HG02642 (cell line): Measurements from ENCODE around the gene DDX47.

Experiments
- ATAC-seq: cut with Tn5 transposase; IDR thresholded peaks from one replicate; pipeline ENCODE4 v1.9.1; 2021; ENCODE audit warnings: mild to moderate bottlenecking; ENCODE audit not compliant: unreplicated experiment, poor library complexity

DDX47 gene

GRCh38 chr12:12813120-12814101 is at the start of gene DDX47:
DDX47 (plus strand) TSS chr12:12813346; CDS start chr12:12813368, 22 bp downstream.
- peak; percentile 89 for ATAC-seq

DNA sequence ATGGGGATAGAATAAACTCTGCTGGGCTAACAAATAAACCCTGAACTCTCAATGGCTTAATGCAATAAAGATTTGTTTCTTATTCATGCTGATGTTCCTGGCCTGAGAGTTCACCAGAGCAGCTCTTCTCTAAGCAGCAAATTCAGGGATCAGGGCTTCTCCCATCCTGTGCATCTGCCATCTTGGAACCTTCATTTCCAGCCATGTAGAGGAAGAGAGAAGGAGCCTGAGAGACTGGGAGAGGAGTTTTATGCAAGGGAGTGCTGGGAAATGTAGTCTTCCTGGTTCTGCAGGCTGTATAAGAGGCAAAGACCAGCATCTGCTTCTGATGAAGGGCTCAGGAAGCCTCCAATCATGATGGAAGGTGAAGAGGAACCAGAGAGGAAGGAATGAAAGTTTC is 48.3 kb upstream of the DDX47 start:
- ATAC-seq, result no peak

- ATAC-seq, result no peak
Observed at GRCh38 chr12:12770262-12770661, 42.9 kb upstream of the DDX47 start.

DNA sequence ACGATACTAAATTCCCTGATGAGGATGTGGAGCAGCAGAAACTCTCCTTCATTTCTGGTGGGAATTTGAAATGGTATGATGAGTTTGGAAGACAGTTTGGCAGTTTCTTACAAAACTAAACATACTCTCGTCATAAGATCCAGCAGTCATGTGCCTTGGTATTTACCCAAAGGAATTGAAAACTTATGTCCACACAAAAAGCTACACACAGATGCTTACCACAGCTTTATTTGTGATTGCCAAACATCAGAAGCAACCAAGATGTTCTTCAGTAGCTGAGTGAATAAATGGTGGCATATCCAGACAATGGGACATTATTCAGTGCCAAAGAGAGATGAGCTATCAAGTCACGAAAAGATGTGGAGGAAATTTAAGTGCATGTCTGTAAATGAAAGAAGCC is 38.4 kb upstream of the DDX47 start:
- ATAC-seq, result no peak

DNA sequence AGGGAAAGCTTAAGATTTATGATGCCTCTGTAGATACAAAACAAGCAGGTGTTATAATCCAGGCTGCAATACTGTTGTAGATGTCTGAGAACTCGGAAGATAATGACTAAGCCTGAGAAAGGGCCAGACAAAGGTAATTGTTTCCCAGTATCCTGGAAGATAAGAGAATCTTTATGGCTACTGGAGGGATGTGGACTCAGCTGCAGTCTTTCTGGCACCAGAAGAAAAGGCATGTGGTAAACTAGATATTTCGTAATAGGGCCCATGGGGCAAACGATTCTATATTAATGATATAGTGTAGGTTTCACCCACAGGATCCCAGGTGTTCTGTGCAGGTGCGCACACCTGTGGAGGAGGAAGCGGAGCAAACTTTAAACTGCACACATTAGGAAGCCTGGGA is 36.9 kb upstream of the DDX47 start:
- ATAC-seq, result no peak

DNA sequence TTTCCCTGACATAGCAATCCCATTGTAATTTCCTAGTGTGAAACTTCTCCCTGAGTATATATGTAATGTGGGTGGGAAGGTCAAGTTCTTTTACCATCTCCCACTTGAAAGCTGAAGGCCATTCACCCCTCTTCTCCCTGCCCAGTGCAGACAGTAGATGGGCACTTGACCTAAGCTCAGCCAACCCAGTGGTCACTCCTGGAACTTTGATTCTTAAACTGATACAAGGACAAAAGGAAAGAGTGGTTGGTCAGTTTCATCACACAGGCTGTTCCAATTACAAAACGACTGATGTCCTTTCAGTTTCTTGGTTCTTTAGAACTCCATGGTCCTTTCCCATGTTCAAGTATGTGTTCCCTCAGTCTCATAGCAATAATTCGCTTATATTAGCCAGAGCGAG is 36.1 kb upstream of the DDX47 start:
- ATAC-seq, result no peak

DNA sequence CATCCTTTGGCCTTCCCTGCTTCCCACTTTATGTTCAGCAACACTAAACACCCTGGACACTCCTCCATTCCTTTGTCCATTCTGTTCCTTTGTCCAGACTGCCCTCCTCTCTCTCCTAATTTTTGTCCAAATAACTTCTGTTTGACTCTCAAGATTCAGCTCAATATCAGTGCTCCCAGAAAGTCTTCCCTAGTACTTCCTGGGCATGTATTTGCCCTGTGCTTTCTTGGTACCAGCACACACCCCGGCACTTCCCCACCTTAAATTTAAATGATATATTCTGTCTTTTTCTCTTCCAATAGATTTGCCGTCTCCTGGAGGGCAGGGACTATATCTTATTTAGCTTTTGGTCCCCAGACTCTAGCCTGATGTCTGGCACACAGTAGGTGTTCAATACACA is 34.1 kb upstream of the DDX47 start:
- no peak for ATAC-seq

DNA sequence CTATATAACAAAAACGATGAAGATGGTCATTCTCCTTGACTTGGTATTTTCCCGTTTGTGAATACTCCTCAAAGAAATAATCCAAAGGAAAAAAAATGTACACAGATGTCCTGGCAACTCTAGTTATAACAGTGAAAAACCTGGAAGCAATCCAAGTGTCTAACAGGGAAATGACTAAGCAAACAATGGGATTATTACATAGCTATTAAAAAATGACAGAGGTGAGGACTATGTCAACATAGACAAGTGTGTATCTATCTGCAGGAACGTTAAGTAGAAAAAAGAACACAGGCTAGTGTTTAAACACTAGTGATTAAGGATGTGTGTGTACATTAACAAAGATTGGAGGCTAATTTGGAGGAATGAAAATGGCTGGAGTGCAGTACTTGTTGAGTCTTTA is 33.6 kb upstream of the DDX47 start:
- ATAC-seq, result no peak

GRCh38 chr12:12784116-12784515 is 29.0 kb upstream of the DDX47 start:
- no peak for ATAC-seq

DNA sequence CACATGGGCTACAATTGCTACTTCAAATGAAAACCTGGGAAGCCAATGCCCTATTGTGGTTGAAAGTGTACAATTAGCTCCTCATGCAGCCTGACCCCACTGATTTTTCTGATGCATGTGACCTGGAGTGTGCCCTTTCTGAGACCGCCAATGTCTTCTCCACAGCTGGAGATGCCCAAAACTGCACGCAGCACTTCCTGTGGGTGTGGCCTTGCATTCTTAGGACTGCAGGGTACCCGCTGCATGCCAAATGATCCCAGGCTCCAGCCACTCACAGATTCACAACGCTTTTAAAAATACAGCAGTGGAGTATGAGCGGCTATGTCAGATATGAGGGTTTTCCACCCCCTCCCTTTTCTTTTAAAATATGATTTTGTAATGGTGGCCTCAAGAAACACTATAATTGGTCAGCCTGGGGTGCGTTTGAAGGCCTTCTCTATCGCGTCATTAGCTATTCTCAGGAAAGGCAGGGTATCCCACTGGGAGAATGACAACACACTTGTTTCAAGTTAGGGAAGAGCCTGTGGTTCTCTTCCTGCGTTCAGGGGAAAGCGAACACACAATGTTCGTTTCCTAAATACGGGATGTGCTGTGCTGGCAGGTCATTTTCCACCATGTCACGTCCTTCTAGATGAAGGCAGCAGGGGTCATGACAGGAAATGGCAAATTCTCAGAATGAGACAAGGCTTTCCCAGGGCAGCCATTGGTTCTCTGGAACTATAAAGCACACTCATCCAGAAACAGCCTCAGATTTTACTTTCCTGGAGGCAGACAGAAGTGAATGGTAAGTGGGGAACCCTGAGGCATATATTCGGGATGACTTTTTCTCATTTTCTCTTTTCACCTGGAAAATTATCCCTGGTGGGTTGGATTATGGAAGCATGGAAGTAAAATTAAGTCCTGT is 28.0 kb upstream of the DDX47 start, which contains the start of gene APOLD1:
APOLD1 (plus strand) TSS at position 749 of the 904 bp plus-strand sequence; CDS start at position 782, 33 bp downstream.
- ATAC-seq, result no peak

GRCh38 chr12:12786351-12786705 is 26.8 kb upstream of the DDX47 start:
- ATAC-seq, result peak; percentile 7

DNA sequence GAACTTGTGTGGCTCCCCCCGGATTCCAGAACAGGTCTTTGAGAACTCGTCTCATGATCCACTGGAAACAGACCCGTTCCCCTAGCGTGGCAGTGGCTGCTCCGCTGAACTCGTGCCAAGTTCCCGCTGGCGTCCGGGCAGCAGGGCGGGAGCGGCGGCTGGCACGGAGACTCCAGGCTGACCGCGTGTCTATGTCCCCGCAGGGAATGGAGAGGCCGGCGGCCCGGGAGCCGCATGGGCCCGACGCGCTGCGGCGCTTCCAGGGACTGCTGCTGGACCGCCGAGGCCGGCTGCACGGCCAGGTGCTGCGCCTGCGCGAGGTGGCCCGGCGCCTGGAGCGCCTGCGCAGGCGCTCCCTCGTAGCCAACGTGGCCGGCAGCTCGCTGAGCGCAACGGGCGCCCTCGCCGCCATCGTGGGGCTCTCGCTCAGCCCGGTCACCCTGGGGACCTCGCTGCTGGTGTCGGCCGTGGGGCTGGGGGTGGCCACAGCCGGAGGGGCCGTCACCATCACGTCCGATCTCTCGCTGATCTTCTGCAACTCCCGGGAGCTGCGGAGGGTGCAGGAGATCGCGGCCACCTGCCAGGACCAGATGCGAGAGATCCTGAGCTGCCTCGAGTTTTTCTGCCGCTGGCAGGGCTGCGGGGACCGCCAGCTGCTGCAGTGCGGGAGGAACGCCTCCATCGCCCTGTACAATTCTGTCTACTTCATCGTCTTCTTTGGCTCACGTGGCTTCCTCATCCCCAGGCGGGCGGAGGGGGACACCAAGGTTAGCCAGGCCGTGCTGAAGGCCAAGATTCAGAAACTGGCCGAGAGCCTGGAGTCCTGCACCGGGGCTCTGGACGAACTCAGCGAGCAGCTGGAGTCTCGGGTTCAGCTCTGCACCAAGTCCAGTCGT is 26.2 kb upstream of the DDX47 start:
- ATAC-seq, result peak; percentile 88

- ATAC-seq, result no peak
Observed at GRCh38 chr12:12788131-12788530, 25.0 kb upstream of the DDX47 start.

DNA sequence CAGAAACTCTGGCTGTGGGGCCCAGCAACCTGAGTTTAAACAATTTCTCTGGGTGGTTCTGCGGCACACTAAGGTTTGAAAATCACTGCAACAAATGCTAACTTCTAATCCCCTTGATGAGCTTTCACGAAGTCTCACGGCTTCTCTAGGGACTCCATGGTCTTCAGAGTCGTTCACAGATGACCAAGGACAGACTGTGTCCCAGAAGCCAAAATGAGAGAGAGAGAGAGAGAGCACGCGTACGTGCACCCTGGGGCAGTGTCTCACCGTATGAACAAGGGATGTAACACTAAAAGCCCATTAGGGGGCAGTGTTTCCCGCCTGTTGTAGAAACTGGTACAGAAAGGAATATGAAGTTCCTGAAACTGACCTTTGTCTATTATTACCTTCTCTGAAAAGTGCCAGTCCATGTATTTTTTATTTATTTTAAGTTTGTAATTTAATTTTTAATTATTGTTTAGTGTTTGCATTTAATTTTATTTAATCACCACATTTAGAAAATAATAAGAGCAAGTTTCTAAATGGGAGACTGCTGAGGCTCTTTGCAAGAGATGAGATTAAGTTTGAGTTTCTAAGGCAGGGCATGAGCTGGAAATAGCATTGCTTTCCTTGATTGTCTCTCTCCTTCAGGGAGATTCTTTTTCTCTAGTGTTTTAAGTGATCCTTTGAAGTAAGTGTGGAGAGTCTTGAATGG is 24.3 kb upstream of the DDX47 start:
- ATAC-seq, result peak; percentile 53

DNA sequence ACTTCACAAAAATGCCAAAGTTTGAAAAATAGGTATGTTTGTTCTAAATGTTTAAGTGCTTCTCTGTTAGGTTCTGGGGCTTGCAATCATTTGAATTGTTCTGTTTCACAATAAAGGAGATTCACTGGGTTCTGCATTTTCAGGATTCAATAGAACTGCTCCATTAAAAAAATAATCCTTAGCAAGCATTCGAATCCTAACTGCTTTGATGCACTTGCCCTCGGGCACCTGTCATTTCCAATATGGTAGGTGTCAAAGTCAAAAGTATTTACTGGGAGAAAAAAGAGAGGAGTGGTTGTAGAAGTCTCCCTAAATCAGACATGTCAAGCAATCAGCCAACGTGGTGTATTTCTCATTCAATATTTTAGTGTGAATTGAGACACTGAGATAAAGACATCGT is 22.2 kb upstream of the DDX47 start:
- no peak for ATAC-seq

DNA sequence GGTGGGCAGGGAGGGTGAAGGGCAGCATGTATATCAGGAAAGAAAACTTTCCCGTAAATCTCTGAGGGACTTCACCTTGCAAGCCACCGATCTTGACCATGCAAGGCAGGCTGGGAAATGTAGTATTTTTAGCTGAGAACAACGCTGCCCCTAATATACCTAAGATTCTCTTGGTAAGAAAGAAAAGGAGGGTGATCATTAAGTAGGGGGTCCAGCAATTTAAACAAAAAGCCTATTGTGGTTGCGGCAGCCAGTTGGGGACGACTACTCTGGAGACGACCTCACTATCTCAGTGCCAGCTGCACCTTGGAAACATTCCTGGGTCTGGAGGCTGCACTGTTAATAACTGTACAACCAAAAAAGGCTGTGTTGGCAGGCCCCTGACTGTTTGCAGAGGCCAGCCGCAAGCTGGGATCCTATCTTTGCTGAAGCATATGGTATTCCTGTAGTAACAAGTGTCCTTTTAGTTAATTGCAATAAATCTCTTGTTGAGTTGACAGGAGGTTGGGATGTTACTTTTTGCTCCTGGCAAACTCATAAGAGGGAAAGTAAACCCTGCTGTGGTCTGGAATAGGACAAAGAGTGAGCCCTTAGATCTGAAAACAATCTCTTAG is 21.3 kb upstream of the DDX47 start:
- ATAC-seq, result no peak

- no peak for ATAC-seq
Observed at GRCh38 chr12:12792421-12792820, 20.7 kb upstream of the DDX47 start.

- no peak for ATAC-seq
Observed at GRCh38 chr12:12794686-12795085, 18.5 kb upstream of the DDX47 start.

DNA sequence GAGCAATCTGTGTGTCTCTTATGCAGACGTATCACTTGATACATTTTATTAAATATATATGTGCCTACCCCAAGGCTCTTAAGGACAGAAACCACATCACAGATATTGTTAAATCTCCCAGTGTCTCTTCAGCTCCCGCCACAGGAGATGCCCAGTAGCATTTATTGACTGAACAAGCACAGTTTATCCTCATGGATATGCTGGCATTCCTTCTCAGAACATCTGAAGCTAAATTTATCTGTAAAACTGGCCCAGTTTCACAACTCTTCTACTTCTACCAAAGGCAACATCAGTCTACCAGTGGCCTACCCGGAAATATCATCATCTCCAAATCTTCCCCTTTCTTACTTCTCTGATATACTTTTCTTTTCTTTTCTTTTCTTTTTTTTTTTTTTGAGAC is 17.0 kb upstream of the DDX47 start:
- no peak for ATAC-seq
